Prostate gland (tissue), 2 donors: ENCODE measurements around the gene SUGCT.

Experiments
- CTCF ChIP-seq, 4 experiments: fragments of 200-600 bp in 2 of 4; fragments of 450-650 bp in 2 of 4; sonication (generic) in 2 of 4; IDR thresholded peaks; 1 replicate in 3 of 4; 2 replicates in 1 of 4; pipeline ENCODE4 v1.5.1; 2016 to 2019; ENCODE audit warnings: antibody characterized with exemption in 4 of 4, mild to moderate bottlenecking in 2 of 4, moderate library complexity in 2 of 4
- POLR2A ChIP-seq: fragments of 450-650 bp; IDR thresholded peaks from one replicate; pipeline ENCODE4 v1.6.1; 2016; ENCODE audit warnings: antibody characterized with exemption, mild to moderate bottlenecking
- POLR2AphosphoS5 ChIP-seq: sonication (generic); formaldehyde crosslinking; IDR thresholded peaks from one replicate; pipeline ENCODE4 v1.6.1; 2017; ENCODE audit warnings: antibody characterized with exemption

- TF ChIP-seq POLR2AphosphoS5 (no peak), POLR2A (no peak), CTCF (IDR thresholded peaks at IDR 0.05) (no peak)
Measured at GRCh38 chr7:40348126-40348728, 213.4 kb downstream of the SUGCT start.
